DLD1 (cell line): ENCODE data around the gene PIK3R1.

Experiments used
- in situ Hi-C: cut with HindIII; loops from 2 replicates; pipeline ENCODE4 v1.10.0; 2017; ENCODE audit warnings: low sequenced_read_pairs

Gene PIK3R1

DNA sequence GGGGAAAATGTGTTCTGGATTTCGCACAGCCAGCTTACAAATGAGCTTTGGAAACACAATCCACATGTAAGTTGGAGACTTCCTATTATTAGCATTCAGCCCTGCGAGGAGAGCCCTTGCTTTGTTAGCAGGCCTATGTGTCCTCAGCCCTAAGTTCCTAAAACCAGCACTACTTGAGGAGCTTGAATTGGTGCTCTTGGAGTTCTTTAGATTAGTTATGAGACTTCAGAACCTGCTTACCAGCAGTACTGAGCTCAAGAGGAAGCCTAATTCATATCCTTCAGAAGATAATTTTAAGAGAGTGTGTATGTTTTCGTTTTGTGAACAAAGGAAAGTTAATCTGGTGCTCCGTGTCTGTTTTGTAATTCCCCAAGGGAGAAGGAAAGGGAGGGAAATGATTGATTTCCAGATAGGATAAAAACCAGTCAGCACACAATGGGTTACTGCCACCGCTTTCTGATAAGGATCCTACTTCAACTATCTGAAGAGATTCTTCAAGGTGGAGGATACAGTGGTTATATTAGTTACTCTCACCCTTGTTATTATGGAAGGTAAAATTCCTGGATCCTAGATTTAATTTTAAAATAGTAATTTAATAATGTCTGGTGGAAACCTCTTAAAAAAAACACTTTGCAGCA is 35.2 kb downstream of the PIK3R1 start:
- in situ Hi-C loops: loop anchor here (10.0 to 25.0 kb wide), 3 partner anchors 263 to 1088 kb away; no protein-coding TSS in a partner anchor

DNA sequence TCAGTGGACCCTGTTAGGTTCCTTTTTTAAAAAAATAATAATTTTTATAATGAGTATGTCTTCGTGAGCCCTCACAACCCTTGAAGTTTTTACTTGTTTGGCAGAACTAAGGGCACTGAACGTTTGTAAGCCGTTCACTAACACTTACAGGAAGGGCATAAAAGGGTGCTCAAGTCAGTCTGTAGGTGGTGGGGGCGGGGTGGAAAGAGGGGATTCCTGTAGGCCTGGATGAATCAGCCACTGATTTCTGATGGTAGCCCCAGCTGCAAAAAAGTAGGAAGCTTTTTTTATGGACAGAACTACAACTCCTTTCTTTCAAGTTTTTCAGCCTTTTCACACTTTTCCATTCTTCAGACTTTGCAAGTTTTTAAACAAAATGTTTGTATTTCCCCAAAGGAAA is 35.8 kb downstream of the PIK3R1 start:
- in situ Hi-C loops: loop anchor here (10.0 to 25.0 kb wide), 3 partner anchors 264 to 1089 kb away; no protein-coding TSS in a partner anchor

DNA sequence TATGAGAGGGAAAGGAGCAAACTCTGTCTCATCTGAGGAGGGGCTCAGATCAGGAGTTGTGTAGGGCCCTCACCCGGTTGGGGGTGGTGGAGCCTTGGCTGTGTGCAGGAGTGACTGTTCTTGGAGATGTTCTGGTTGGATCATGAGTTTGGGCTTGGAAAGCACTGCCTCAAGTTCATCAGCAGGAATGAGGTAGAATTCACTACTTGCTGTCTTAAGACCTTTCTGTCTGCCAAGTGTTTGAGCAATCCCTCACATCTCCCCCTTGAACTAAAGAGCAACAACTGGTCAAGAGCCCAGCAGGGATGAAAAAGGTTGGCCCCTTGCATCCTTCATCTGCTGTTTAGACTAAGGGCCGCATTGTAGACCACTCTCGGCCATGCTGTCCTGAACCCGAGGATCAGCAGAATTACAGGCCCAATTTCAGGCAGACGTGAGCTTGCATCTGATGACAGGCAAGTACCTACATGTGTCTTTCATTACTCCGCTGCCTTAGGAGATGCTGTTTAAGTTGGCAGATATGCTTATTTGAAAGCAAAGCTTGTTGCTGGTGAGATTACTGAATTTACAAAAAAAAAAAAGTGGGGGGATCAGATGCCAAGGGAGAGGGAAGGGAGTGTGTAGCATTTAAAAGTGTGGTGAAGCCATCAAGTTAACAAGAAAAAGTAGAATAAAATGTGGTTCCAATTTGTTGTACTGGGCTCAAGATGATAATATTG is 36.4 kb downstream of the PIK3R1 start:
- in situ Hi-C loops: loop anchor here (10.0 to 25.0 kb wide), 3 partner anchors 265 to 1090 kb away; no protein-coding TSS in a partner anchor

GRCh38 chr5:68252673-68253623 is 37.4 kb downstream of the PIK3R1 start:
- in situ Hi-C loops: loop anchor here (10.0 to 25.0 kb wide), 3 partner anchors 266 to 1091 kb away; no protein-coding TSS in a partner anchor

GRCh38 chr5:68253624-68254585 is 38.3 kb downstream of the PIK3R1 start:
- in situ Hi-C loops: loop anchor here (10.0 to 25.0 kb wide), 3 partner anchors 267 to 1092 kb away; no protein-coding TSS in a partner anchor

GRCh38 chr5:68254810-68255209 is 39.3 kb downstream of the PIK3R1 start:
- in situ Hi-C loops: loop anchor here (10.0 to 25.0 kb wide), 3 partner anchors 268 to 1093 kb away; no protein-coding TSS in a partner anchor

- in situ Hi-C loops: loop anchor here (10.0 to 25.0 kb wide), 3 partner anchors 268 to 1093 kb away; no protein-coding TSS in a partner anchor
Measured at GRCh38 chr5:68255305-68256120, 40.0 kb downstream of the PIK3R1 start.

- in situ Hi-C loops: loop anchor here (10.0 to 25.0 kb wide), 3 partner anchors 270 to 1095 kb away; no protein-coding TSS in a partner anchor
Measured at GRCh38 chr5:68257210-68257609, 41.7 kb downstream of the PIK3R1 start.

- in situ Hi-C loops: loop anchor here (10.0 to 25.0 kb wide), 3 partner anchors 271 to 1096 kb away; no protein-coding TSS in a partner anchor
Measured at GRCh38 chr5:68258531-68258930, 43.0 kb downstream of the PIK3R1 start.

- in situ Hi-C loops: loop anchor here (10.0 to 25.0 kb wide), 3 partner anchors 272 to 1097 kb away; no protein-coding TSS in a partner anchor
Measured at GRCh38 chr5:68259700-68260099, 44.1 kb downstream of the PIK3R1 start.

- in situ Hi-C loops: loop anchor here (25.0 kb wide), 2 partner anchors 273 to 1098 kb away; no protein-coding TSS in a partner anchor
Measured at GRCh38 chr5:68260467-68260866, 44.9 kb downstream of the PIK3R1 start.

- in situ Hi-C loops: loop anchor here (25.0 kb wide), 2 partner anchors 274 to 1099 kb away; no protein-coding TSS in a partner anchor
Measured at GRCh38 chr5:68261169-68261568, 45.6 kb downstream of the PIK3R1 start.

GRCh38 chr5:68261569-68262065 is 46.1 kb downstream of the PIK3R1 start:
- in situ Hi-C loops: loop anchor here (25.0 kb wide), 2 partner anchors 274 to 1099 kb away; no protein-coding TSS in a partner anchor

DNA sequence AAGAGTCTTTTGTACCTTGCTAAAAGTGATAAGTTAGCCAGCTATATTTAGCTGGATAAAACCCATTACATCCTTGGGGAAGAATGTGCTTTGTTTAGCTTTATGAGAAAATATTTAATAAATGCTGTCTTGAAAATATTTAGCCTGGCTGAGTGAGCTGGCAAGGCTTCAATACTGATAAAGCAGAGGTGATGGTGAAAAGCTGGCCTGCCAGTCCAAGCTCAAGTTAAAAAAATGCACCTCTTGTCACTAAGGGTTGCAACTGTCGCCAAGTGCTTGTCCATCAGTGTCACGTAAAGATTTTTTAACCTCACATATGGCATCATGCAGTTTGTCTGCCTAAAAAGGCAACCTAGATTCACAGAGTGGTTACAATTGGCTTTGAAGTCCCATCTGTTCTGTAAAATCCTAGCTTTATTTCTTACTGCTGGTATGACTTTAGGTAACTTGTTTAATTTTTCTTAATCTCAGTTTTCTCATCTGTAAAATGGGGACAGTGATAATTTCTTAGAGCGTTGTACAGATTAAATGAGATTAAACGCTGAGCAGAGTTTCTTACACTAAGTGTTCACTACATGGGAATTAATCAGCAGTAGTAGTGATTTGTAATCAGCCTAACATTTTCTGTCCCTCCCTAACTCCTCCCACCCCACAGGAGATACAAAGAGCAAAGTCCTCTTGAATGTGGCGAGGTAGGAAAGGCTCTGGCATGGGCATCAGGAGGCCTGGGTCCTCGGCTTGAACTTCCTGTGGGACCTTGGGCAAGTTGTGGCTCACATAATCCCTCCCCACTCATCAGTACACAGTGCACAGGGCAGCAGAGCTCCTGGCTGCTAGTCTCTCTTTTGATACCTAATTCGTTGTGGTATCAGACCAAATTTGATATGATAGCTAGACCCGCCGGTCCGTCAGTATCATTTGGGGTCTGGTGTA is 48.7 kb downstream of the PIK3R1 start:
- in situ Hi-C loops: loop anchor here (25.0 kb wide), 2 partner anchors 277 to 1102 kb away; no protein-coding TSS in a partner anchor

- in situ Hi-C loops: loop anchor here (25.0 kb wide), 2 partner anchors 278 to 1103 kb away; no protein-coding TSS in a partner anchor
Measured at GRCh38 chr5:68265347-68265746, 49.8 kb downstream of the PIK3R1 start.

GRCh38 chr5:68265822-68266395 is 50.4 kb downstream of the PIK3R1 start:
- in situ Hi-C loops: loop anchor here (25.0 kb wide), 2 partner anchors 279 to 1104 kb away; no protein-coding TSS in a partner anchor
